ENCODE results near the gene CNNM2. TPM values are rescaled to one million over a fixed set of nuclear protein-coding genes. Genes with fewer than 3 reads are reported as not detected.
A peak's percentile ranks its signal among the peaks of the same experiment; 100 is the strongest.

The CNNM2 gene
- total RNA-seq, 1 donor = 9.4 TPM

- Histone ChIP-seq H3K36me3 (ENCODE audit: insufficient read depth, low read length) (peaks cover 2% of the 10 kb centered on the region), H3K4me1 (ENCODE audit: insufficient read depth, low read length) (no peaks in the 10 kb centered on the region), H3K27me3 (ENCODE audit: insufficient read depth, low read length) (no peaks in the 10 kb centered on the region), H3K4me3 (ENCODE audit: insufficient read depth, low read length) (no peak overlapping the region), H2AFZ (ENCODE audit: low read length) (no peak overlapping the region), H3K4me2 (ENCODE audit: insufficient read depth, low read length) (no peak overlapping the region), H3K9me3 (ENCODE audit: low read depth, low read length) (no peaks in the 10 kb centered on the region), H4K20me1 (ENCODE audit: insufficient read depth, low read length) (no peaks in the 10 kb centered on the region), H3K27ac (ENCODE audit: low read depth, low read length) (no peak overlapping the region), H3K79me2 (ENCODE audit: insufficient read depth, low read length) (no peaks in the 10 kb centered on the region)
- DNase-seq (ENCODE audit: insufficient read length, low spot score, missing footprints) = peak; percentile 77
- no peak for TF ChIP-seq CTCF (IDR thresholded peaks at IDR 0.05; ENCODE audit: extremely low read depth, low read depth, low read length)
Measured at GRCh38 chr10:103078676-103079075, 160.6 kb downstream of the CNNM2 start.

DNA sequence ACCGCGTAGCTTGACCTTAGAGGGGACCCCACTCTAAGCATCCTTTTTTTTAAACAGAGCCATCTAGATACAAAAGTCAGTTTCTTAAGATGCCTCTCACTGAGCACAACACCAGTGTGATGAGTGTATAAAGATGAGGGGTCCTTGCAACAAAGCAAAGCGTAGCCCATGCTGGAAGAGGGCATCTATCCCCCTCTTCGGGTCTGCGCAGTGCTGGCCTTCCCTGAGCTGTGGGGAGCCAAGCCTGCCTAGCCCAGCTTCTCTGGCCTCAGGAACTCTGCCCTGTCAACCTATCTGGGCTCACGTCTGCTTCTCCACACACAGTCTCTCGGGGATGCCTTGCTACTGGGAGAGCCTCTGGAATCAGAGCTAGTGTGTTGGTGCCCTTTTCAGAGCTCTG is 161.0 kb downstream of the CNNM2 start:
- TF ChIP-seq CTCF (IDR thresholded peaks at IDR 0.05; ENCODE audit: extremely low read depth, low read depth, low read length) = no peak
- DNase-seq (ENCODE audit: insufficient read length, low spot score, missing footprints) = no peak
- Histone ChIP-seq H3K4me2 (ENCODE audit: insufficient read depth, low read length) (no peak overlapping the region), H3K79me2 (ENCODE audit: insufficient read depth, low read length) (no peaks in the 10 kb centered on the region), H3K36me3 (ENCODE audit: insufficient read depth, low read length) (peaks cover 7% of the 10 kb centered on the region), H3K4me3 (ENCODE audit: insufficient read depth, low read length) (no peak overlapping the region), H3K4me1 (ENCODE audit: insufficient read depth, low read length) (no peaks in the 10 kb centered on the region), H3K27ac (ENCODE audit: low read depth, low read length) (no peak overlapping the region), H3K9me3 (ENCODE audit: low read depth, low read length) (no peaks in the 10 kb centered on the region), H3K27me3 (ENCODE audit: insufficient read depth, low read length) (no peaks in the 10 kb centered on the region), H4K20me1 (ENCODE audit: insufficient read depth, low read length) (no peaks in the 10 kb centered on the region), H2AFZ (ENCODE audit: low read length) (no peak overlapping the region)

GRCh38 chr10:103079946-103080345 is 161.9 kb downstream of the CNNM2 start:
- TF ChIP-seq CTCF (IDR thresholded peaks at IDR 0.05; ENCODE audit: extremely low read depth, low read depth, low read length) = no peak
- no peak overlapping the region for H3K27ac ChIP-seq (ENCODE audit: low read depth, low read length)
- H4K20me1 ChIP-seq (ENCODE audit: insufficient read depth, low read length) = no peaks in the 10 kb centered on the region
- peak; percentile 62 for DNase-seq (ENCODE audit: insufficient read length, low spot score, missing footprints)
- no peak overlapping the region for H3K4me3 ChIP-seq (ENCODE audit: insufficient read depth, low read length)
- no peak overlapping the region for H2AFZ ChIP-seq (ENCODE audit: low read length)
- no peaks in the 10 kb centered on the region for H3K9me3 ChIP-seq (ENCODE audit: low read depth, low read length)
- no peaks in the 10 kb centered on the region for H3K27me3 ChIP-seq (ENCODE audit: insufficient read depth, low read length)
- no peaks in the 10 kb centered on the region for H3K79me2 ChIP-seq (ENCODE audit: insufficient read depth, low read length)
- no peak overlapping the region for H3K4me2 ChIP-seq (ENCODE audit: insufficient read depth, low read length)
- H3K4me1 ChIP-seq (ENCODE audit: insufficient read depth, low read length) = no peaks in the 10 kb centered on the region
- H3K36me3 ChIP-seq (ENCODE audit: insufficient read depth, low read length) = peaks cover 12% of the 10 kb centered on the region

- Histone ChIP-seq H3K4me1 (ENCODE audit: insufficient read depth, low read length) (no peaks in the 10 kb centered on the region), H3K27ac (ENCODE audit: low read depth, low read length) (no peak overlapping the region), H4K20me1 (ENCODE audit: insufficient read depth, low read length) (no peaks in the 10 kb centered on the region), H2AFZ (ENCODE audit: low read length) (no peak overlapping the region), H3K36me3 (ENCODE audit: insufficient read depth, low read length) (peaks cover 23% of the 10 kb centered on the region), H3K4me3 (ENCODE audit: insufficient read depth, low read length) (no peak overlapping the region), H3K4me2 (ENCODE audit: insufficient read depth, low read length) (no peak overlapping the region), H3K27me3 (ENCODE audit: insufficient read depth, low read length) (no peaks in the 10 kb centered on the region), H3K9me3 (ENCODE audit: low read depth, low read length) (no peaks in the 10 kb centered on the region), H3K79me2 (ENCODE audit: insufficient read depth, low read length) (no peaks in the 10 kb centered on the region)
- no peak for TF ChIP-seq CTCF (IDR thresholded peaks at IDR 0.05; ENCODE audit: extremely low read depth, low read depth, low read length)
- peak; percentile 84 for DNase-seq (ENCODE audit: insufficient read length, low spot score, missing footprints)
Measured at GRCh38 chr10:103080891-103081581, 162.9 kb downstream of the CNNM2 start.

Measured in osteoblast (primary cell).